ENCODE results near the gene NAT8L.

GRCh38 chr4:2069986-2070385, 10.9 kb downstream of the NAT8L start:
- TF ChIP-seq CTCF (IDR thresholded peaks at IDR 0.05) (no peak), POLR2A (IDR thresholded peaks at IDR 0.05) (no peak), EP300 (IDR thresholded peaks at IDR 0.05) (no peak)

All from sigmoid colon (tissue), 4 donors.